Mucosa of stomach (tissue), 1 donor: Measurements from ENCODE around the gene PSKH1.

Experiments used
- H3K27me3 ChIP-seq: one replicate; pipeline ENCODE4 v1.7.0; 2013; ENCODE audit warnings: mild to moderate bottlenecking, low read length; ENCODE audit not compliant: control insufficient read depth, insufficient read depth
- H3K36me3 ChIP-seq: one replicate; pipeline ENCODE4 v1.7.0; 2013; ENCODE audit warnings: low read length; ENCODE audit not compliant: control insufficient read depth, insufficient read depth
- H3K4me1 ChIP-seq: one replicate; pipeline ENCODE4 v1.7.0; 2013; ENCODE audit warnings: mild to moderate bottlenecking, low read length; ENCODE audit not compliant: control insufficient read depth, insufficient read depth
- H3K4me3 ChIP-seq: one replicate; pipeline ENCODE4 v1.7.0; 2013; ENCODE audit warnings: low read length
- H3K9ac ChIP-seq: one replicate; pipeline ENCODE4 v1.7.0; 2013; ENCODE audit warnings: mild to moderate bottlenecking, low read length, moderate library complexity
- H3K9me3 ChIP-seq: one replicate; pipeline ENCODE4 v1.7.0; 2013; ENCODE audit warnings: mild to moderate bottlenecking, low read length, moderate library complexity; ENCODE audit not compliant: control insufficient read depth
- donor health status: Pancreatic carcinoma.

The PSKH1 gene

DNA sequence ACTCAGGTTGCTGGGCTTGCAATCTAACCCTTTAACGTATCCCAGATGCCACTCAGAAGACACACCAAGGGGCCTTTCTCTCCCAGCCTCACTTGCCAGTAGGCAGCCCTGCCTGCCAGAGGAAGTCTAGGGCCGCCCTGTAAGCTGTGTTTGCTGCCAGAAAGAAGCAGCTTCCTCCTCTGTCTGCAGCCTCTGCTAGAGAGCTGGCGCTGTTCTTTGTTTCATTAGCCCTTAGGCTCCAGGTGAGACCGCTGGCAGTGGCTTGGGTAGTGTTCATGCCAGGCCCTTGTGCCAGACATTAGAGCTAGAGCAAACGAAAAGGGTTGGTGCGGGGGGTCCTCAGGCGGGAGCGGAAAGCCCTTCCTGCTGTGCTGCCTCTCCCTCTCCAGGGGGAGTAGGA lies 29.7 kb downstream of the PSKH1 start:
- Histone ChIP-seq H3K4me1 (no peaks in the 10 kb centered on the region), H3K27me3 (no peaks in the 10 kb centered on the region), H3K36me3 (no peaks in the 10 kb centered on the region), H3K4me3 (no peak overlapping the region), H3K9ac (no peak overlapping the region), H3K9me3 (no peaks in the 10 kb centered on the region)

DNA sequence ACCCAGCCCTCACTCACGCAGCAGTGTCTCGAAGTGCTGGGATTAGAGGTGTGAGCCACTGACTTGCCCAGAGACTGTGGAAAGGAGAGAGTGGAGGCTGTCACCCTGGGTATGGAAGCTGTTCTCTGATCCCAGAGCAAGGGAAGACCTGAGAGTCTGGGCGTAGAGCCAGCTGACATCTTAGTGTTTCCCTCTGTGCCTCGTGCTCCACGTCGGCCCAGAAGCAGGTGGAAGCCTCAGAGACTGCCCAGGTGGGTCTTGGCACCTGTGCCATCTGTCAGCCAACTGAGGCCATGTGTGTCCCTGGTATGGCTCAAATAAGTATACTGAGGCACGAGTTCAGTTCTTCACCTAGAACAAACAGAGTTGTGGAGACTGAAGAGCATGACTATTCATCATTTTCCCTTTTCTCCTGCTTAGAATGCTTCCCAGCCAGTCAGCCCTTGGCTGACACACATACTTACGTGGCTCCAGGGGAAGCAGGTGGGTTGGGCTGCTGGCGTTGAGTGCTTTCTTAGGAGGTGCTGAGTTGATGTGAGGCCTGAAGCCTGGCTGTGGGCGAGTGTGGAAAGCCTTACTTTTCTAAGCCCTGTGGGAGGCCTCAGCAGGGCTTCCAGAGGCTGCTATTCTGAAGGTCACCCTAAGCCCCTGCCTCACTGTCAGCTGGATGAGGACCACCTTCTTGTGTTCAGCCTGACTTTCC lies 30.5 kb downstream of the PSKH1 start:
- no peak overlapping the region for H3K4me3 ChIP-seq
- H3K9ac ChIP-seq = no peak overlapping the region
- H3K27me3 ChIP-seq = no peaks in the 10 kb centered on the region
- H3K4me1 ChIP-seq = no peaks in the 10 kb centered on the region
- no peaks in the 10 kb centered on the region for H3K36me3 ChIP-seq
- H3K9me3 ChIP-seq = no peaks in the 10 kb centered on the region

DNA sequence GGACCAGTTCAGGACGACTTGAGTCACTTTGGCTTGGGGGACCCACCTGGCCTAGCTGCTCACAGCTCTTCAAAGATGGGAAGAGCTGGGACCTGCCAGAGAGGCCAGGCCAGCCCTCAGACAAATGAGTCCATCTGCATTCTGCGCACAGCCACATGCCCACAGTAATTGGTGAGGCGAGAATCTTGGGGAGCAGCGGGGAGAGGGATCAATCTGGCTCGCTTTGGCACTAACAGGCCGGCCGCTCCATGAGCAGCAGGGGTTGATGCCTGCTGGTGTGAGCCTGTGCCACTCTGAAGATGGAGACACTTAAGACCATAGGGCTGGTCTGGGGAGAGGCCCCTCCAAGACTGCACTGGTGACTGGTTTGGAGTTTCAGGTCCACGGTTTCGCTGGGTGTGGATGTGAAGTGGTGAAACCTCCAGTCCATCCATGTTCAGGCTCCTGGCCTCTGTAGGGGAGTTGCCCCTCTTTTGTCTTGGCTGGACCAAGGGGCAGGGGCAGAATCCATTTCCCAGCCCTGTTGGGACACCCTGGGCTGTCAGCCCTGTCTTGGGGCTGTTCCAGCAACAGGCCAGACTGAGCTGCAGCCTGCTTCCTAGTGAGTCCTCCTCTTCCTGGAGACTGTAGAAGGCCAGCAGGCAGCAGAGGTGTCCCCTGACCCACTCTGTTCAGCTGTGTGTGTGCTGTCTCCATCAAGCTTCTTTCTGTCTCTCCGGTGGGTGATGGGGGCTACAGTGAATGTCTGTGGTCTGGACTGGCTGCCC lies 31.3 kb downstream of the PSKH1 start:
- no peaks in the 10 kb centered on the region for H3K4me1 ChIP-seq
- no peaks in the 10 kb centered on the region for H3K36me3 ChIP-seq
- H3K9ac ChIP-seq = no peak overlapping the region
- H3K4me3 ChIP-seq = no peak overlapping the region
- no peaks in the 10 kb centered on the region for H3K27me3 ChIP-seq
- no peaks in the 10 kb centered on the region for H3K9me3 ChIP-seq

DNA sequence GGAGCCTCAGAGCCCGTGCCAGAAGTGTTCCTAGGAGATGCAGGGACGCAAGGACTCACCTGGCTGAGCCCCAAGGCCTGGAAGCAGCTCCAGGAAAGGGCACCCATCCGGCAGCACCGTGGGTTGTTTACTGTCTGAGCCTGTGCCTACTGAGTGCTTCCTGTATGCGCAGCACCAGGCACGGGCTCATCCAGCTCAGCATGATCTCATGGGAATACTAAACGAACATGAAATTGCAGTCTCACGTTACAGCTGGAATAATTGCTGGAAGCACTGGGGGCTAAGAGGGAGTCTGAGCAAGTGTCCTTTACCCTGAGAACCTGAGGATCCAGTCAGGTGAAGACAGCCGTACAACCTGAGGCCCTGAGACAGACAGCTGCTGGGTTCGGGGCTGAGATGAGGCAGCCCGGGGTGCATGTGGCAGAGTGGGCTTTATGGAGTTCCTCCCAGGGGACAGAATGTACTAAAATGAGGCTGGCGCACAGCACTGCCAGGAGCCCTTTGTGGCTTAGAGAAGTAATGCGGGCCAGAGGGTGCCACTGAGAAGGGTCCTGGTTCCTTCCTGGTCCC lies 33.2 kb downstream of the PSKH1 start:
- no peaks in the 10 kb centered on the region for H3K9me3 ChIP-seq
- no peaks in the 10 kb centered on the region for H3K36me3 ChIP-seq
- no peak overlapping the region for H3K4me3 ChIP-seq
- H3K27me3 ChIP-seq = no peaks in the 10 kb centered on the region
- no peak overlapping the region for H3K9ac ChIP-seq
- no peaks in the 10 kb centered on the region for H3K4me1 ChIP-seq

DNA sequence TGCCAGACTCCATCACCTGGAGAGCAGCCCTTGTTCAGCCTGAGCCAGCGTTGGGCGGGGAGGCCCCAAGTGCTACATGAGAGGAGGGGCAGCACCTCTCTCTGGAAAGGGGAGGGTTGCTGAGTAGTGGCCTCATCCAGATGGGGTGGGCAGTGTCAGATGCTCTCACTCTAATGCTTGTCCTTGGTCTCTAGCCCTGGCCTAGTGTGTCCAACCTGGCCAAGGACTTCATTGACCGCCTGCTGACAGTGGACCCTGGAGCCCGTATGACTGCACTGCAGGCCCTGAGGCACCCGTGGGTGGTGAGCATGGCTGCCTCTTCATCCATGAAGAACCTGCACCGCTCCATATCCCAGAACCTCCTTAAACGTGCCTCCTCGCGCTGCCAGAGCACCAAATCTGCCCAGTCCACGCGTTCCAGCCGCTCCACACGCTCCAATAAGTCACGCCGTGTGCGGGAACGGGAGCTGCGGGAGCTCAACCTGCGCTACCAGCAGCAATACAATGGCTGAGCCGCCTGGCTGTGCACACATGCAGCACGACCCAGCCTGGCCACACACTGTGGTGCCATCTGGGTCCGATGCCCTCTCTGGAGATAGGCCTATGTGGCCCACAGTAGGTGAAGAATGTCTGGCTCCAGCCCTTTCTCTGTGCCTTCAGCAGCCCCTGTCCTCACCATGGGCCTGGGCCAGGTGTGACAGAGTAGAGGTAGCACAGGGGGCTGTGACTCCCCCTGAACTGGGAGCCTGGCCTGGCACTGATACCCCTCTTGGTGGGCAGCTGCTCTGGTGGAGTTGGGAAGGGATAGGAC lies 34.3 kb downstream of the PSKH1 start:
- Histone ChIP-seq H3K4me1 (no peaks in the 10 kb centered on the region), H3K9ac (no peak overlapping the region), H3K9me3 (no peaks in the 10 kb centered on the region), H3K36me3 (no peaks in the 10 kb centered on the region), H3K4me3 (no peak overlapping the region), H3K27me3 (no peaks in the 10 kb centered on the region)

DNA sequence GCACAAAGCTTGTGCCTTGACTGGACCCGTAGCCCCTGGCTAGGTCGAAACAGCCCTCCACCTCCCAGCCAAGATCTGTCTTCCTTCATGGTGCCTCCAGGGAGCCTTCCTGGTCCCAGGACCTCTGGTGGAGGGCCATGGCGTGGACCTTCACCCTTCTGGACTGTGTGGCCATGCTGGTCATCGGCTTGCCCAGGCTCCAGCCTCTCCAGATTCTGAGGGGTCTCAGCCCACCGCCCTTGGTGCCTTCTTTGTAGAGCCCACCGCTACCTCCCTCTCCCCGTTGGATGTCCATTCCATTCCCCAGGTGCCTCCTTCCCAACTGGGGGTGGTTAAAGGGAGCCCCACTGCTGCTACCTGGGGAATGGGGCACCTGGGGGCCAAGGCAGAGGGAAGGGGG lies 35.1 kb downstream of the PSKH1 start:
- Histone ChIP-seq H3K4me1 (no peaks in the 10 kb centered on the region), H3K36me3 (no peaks in the 10 kb centered on the region), H3K27me3 (no peaks in the 10 kb centered on the region), H3K9me3 (no peaks in the 10 kb centered on the region), H3K9ac (no peak overlapping the region), H3K4me3 (no peak overlapping the region)

DNA sequence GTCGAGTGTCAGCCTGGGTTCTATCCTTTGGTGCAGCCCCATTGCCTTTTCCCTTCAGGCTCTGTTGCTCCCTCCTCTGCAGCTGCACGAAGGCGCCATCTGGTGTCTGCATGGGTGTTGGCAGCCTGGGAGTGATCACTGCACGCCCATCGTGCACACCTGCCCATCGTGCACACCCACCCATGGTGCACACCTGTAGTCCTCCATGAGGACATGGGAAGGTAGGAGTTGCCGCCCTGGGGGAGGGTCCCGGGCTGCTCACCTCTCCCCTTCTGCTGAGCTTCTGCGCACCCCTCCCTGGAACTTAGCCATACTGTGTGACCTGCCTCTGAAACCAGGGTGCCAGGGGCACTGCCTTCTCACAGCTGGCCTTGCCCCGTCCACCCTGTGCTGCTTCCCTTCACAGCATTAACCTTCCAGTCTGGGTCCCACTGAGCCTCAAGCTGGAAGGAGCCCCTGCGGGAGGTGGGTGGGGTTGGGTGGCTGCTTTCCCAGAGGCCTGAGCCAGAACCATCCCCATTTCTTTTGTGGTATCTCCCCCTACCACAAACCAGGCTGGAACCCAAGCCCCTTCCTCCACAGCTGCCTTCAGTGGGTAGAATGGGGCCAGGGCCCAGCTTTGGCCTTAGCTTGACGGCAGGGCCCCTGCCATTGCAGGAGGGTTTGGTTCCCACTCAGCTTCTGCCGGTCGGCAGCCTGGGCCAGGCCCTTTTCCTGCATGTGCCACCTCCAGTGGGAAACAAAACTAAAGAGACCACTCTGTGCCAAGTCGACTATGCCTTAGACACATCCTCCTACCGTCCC lies 35.7 kb downstream of the PSKH1 start:
- Histone ChIP-seq H3K9ac (no peak overlapping the region), H3K27me3 (no peaks in the 10 kb centered on the region), H3K36me3 (no peaks in the 10 kb centered on the region), H3K4me1 (no peaks in the 10 kb centered on the region), H3K4me3 (no peak overlapping the region), H3K9me3 (no peaks in the 10 kb centered on the region)

DNA sequence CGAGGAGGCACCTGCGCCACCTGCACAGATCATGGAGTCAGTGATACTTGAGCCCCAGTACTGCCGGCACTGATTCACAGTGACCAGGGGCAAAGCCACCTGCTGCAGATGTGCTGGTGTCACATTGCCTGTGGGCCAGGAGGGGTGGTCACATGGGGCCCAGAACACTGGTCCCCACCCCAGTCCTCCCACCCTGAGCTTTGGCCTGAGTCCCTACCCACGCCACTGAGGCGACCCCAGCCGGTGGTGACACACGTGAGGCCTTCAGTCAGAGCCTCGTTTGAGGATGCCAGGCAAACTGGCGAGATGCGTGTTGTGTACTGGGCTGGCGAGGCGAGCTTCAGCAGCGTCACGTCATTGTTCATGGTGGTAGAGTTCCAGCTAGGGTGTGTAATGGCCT lies 37.1 kb downstream of the PSKH1 start:
- Histone ChIP-seq H3K36me3 (no peaks in the 10 kb centered on the region), H3K27me3 (no peaks in the 10 kb centered on the region), H3K4me3 (no peak overlapping the region), H3K4me1 (peaks cover 9% of the 10 kb centered on the region), H3K9me3 (no peaks in the 10 kb centered on the region), H3K9ac (no peak overlapping the region)

DNA sequence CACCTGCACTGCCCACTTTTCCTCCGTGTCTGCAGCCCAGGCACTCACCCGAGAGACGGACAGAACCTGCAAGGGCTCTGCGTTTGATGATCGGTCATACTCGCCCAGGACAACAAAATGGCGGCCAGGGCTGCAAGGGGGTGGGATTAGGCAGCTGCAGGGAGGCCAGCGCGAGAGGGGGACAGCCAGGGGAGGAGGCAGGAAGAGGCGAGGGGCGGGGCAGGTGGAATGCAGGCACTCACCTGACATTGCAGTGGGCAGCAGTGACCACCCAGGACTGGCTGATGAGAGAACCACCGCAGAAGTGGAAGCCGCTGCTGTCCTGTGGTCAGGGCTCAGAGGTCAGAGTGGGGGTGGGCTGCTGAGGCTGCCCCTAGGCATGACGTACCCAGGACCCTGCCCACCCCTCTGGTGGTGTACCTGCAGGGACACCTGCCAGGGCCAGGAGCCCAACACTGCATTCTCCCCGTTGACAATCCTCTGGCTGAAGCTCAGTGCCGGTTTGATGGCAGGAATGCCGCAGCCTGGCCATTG lies 37.7 kb downstream of the PSKH1 start:
- Histone ChIP-seq H3K4me3 (no peak overlapping the region), H3K27me3 (no peaks in the 10 kb centered on the region), H3K36me3 (no peaks in the 10 kb centered on the region), H3K9ac (no peak overlapping the region), H3K4me1 (peaks cover 12% of the 10 kb centered on the region), H3K9me3 (no peaks in the 10 kb centered on the region)

DNA sequence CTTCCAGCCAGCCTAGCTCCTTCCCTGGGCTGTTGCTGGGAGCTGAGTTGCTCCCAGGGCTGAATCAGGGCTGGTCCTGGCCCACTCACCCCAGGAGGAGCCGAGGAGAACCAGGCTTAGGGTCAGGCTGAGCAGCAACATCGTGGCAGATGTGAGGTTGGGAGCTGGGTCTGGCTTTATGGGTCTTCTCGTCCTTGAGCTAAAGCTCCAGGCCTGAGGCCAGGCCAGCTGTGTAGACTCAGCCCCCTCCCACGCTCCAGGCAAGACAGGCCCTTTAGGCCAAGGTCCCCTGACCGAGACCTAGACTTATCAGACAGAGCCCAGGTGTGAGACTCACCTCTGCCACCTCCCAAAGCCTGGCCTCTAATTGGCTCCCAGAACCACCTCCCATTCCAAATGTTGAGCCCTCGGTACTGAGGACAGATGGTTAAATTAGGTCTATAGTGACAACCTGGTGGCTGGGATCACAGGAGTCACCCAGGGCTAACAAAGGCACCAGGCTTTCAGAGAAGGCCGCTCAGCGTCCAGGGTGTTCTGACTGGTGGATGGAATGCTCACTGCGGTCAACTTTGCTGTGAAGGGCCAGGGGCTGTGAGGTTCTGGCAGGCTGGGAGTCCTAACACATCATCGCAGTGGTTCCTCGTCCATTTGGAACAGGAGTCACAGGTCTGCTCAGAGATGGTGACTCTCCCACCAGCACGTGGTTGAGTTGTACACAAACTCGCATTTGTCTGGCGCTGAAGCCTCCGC lies 38.8 kb downstream of the PSKH1 start, which contains the start of gene CTRL:
TSS of gene CTRL (minus strand) at position 151 of the 750 bp plus-strand sequence. CDS start at position 141, 10 bp downstream.
- Histone ChIP-seq H3K4me3 (no peak within 1 kb of the TSS), H3K36me3 (no peaks in the 10 kb centered on the region), H3K27me3 (no peaks in the 10 kb centered on the region), H3K9ac (no peak within 1 kb of the TSS), H3K9me3 (no peaks in the 10 kb centered on the region), H3K4me1 (peaks cover 14% of the 10 kb centered on the region)

DNA sequence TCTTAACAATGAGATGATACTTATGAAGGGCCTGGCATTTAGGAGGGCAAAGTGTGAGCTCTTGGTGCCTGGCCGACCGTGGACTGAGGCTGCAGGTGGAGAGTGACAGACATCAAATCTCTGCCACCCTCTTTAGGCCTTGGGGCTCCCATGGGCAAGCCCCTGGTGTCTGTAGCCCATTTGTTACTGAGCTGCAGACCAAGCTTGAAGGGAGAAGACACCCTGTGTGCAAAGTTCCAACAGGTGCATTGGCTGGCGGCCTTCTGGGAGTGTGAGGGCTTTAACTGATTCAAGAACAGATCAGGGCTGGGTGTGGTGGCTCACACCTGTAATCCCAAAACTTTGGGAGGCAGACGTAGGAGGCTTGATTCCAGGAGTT lies 39.4 kb downstream of the PSKH1 start:
- Histone ChIP-seq H3K4me3 (no peak overlapping the region), H3K36me3 (no peaks in the 10 kb centered on the region), H3K9ac (no peak overlapping the region), H3K4me1 (peaks cover 19% of the 10 kb centered on the region), H3K9me3 (no peaks in the 10 kb centered on the region), H3K27me3 (no peaks in the 10 kb centered on the region)
